GM11168 (cell line): ENCODE measurements around the gene CEP78.
"Not testable (repeated sequence)": the region's sequence is repeated elsewhere in the genome, so short reads cannot be mapped to it uniquely, and the experiment has no call there.

ENCODE experiments used
- in situ Hi-C: fragments of 300-500 bp; cut with MboI; formaldehyde crosslinking; loops from one replicate; pipeline ENCODE4 v1.12.0; 2022; ENCODE audit warnings: low sequenced_read_pairs; ENCODE audit not compliant: unreplicated experiment

The CEP78 gene

DNA sequence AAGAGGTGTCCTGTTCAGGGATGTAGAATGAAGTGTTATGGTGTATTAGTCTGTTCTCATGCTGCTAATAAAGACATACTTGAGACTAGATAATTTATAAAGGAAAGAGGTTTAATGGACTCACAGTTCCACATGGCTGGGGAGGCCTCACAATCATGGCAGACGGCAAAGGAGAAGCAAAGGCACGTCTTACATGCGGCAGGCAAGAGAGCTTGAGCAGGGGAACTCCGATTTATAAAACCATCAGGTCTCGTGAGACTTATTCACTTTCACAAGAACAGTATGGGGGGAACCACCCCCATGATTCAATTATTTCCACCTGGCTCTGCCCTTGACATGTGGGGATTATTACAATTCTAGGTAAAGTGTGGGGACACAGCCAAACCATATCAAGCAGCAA is 3.4 kb upstream of the CEP78 start:
- in situ Hi-C loops: not testable (repeated sequence)

DNA sequence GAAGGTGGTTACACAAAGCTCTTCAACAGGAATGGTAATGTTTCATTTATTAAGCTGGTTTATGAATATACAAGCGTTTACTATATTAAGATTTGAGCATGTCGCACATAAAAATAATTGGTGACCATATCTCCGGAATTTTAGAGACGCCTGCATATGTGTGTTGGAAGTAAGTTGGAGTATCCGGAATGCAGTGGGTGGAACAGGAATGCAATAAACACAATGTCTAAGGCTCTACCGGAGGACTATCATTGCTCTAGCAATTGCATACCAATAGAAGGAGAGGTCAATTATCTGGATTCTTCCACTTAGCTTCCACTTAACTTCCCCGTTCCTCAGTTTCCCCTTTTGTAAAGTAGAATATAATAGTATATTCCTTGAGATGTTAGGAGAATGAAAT is 1.1 kb upstream of the CEP78 start:
- in situ Hi-C loops: no loop called here

DNA sequence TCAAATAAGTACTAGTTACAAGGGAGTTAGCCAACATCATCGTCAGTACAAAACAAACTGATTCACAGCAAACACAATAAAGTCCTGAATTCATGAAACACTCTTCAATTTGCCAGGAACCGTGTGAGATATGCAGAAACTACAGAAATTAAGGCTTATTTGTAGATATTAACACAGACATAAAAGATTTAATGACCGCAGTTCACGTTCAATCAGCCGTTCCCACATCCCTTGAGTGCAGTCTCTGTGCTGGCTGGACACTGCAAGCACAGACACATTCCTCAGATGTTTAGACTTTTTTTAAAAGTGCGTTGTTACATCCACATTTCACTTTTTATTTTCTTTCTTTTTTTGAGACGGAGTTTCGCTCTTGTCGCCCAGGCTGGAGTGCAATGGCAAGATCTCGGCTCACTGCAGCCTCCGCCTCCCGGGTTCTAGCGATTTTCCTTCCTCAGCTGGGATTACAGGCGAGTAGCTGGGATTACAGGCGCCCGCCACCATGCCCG is 566 bp upstream of the CEP78 start:
- in situ Hi-C loops: no loop called here

GRCh38 chr9:78236551-78236910 is 656 bp downstream of the CEP78 start:
- in situ Hi-C loops: no loop called here

GRCh38 chr9:78238046-78239038 is 2.5 kb downstream of the CEP78 start:
- in situ Hi-C loops: no loop called here

GRCh38 chr9:78239506-78239905 is 3.6 kb downstream of the CEP78 start:
- in situ Hi-C loops: no loop called here

DNA sequence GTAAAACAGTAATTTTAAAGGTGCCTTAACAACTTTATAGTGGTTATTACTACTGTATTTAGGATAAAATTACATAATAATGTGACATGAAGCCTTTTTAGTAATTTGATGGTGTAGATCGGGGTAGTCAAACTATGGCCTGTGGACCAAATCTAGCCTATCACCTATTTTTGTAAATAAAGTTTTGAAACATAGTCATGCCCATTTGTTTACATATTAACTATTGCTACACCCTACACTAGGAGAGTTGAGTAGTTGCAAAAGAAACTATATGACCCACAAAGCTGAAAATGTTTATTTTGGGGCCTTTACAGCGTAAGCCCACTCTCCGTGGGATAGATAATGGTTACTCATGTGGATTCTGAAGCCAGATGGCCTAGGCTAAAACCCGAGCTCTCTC is 6.2 kb downstream of the CEP78 start:
- in situ Hi-C loops: no loop called here

GRCh38 chr9:78243130-78243529 is 7.3 kb downstream of the CEP78 start:
- in situ Hi-C loops: no loop called here

GRCh38 chr9:78245401-78245800 is 9.5 kb downstream of the CEP78 start:
- in situ Hi-C loops: no loop called here

GRCh38 chr9:78248635-78249034 is 12.8 kb downstream of the CEP78 start:
- in situ Hi-C loops: no loop called here

DNA sequence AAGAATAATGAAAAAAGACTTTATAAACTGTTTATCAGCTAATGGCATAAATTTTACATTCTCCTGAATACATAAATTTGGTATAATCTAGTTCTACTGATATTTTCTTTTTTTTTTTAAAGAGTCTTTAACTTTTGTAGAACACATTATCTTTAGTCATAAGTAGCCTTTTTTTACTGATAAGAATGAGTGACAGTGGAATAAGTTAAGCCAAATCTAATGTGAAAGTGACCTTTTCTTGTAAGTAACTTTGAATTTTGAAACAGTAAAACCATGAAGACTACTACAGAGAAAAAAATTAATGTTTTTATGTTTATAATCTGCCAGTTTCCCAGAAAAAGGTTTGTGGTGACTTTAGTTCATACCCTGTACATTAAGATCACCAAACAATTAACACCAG is 13.7 kb downstream of the CEP78 start:
- in situ Hi-C loops: no loop called here

DNA sequence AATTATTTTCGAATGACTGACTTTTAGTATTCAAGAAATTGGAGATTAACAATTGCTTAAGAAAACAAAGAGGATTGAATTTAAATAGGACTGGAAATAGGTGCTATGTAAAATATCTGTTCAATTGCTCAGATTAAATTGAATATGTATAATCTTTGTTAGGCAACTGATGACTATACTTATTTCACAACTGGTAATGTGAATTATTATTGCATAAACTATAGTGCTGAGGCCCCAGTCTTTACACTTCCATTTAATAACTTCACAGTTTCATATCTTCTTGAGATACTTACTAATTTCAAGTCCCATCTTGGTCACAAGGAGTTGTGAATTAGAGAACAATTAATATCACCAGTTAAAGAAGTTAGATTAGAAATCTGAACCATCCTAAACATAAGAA is 16.7 kb downstream of the CEP78 start:
- in situ Hi-C loops: no loop called here

DNA sequence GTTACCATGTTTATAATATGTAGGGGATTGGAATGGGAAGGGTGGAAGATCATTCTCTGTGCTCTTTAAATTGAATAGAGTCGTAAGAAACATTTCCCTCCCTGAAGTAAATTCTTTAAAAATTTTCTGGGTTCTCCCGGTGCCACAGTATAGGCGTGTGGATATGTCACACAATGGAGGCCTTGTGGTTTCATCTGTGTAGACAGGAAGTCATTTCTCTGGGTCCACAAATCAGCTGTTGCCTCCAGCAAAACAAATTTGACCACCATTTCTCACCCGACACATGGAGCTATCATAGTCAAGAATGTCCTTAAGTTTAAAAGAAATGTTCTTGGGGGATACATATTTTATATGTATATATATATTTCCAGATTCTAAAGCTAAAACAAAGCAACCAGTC is 17.4 kb downstream of the CEP78 start:
- in situ Hi-C loops: no loop called here

DNA sequence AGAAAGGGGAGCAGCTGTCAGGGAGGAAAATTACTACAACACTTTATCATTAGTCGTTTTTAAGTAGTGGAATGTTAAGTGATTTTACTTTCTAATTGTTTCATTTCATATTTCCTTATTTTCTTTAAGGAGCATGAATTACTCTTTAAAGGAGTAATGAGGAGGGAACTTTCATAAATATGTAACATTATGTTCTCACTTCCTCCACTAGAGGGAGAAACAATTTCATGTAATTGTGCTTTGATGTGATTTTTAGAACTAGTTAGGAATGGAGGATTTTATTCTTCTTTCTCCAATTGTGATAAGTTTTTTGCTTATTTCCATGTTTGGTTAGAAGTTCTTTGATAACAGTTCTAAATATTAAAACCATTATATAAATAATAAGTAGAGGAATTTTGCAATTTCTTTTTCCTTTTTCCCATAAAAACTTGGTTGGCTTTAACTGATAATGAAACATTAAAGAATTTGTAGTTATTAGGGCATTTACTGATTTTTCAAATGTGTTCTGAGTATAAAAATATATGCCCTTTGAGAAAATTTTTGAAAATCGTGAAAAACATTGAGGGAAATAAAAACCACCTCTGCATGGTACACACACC is 25.6 kb downstream of the CEP78 start:
- in situ Hi-C loops: loop anchor here (10.0 kb wide), 1 partner anchor 103 kb away; no protein-coding TSS in a partner anchor

GRCh38 chr9:78262655-78263054 is 26.8 kb downstream of the CEP78 start:
- in situ Hi-C loops: loop anchor here (10.0 kb wide), 1 partner anchor 102 kb away; no protein-coding TSS in a partner anchor

GRCh38 chr9:78267889-78268288 is 32.0 kb downstream of the CEP78 start:
- in situ Hi-C loops: loop anchor here (10.0 kb wide), 1 partner anchor 97 kb away; no protein-coding TSS in a partner anchor

DNA sequence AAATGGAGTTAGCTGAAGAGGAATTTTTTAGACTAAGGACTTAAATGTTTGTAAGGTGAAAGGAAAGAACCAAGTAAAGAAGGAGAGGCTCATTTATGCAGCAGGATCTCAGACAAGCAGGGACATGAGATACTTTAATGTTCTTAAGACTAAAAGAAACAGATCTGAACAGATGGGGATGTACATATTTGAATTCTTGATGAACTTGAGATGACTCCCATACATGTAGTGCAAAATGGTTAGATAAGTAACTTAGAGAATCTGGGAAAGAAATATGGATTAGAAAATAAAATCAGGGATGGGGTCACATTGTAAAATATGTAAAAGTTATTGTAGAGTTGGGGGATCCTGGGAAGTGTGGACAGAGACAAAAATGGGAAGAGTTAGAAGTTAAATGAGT is 33.9 kb downstream of the CEP78 start:
- in situ Hi-C loops: loop anchor here (10.0 kb wide), 1 partner anchor 95 kb away; no protein-coding TSS in a partner anchor

- in situ Hi-C loops: no loop called here
Measured at GRCh38 chr9:78272307-78272706, 36.4 kb downstream of the CEP78 start.

DNA sequence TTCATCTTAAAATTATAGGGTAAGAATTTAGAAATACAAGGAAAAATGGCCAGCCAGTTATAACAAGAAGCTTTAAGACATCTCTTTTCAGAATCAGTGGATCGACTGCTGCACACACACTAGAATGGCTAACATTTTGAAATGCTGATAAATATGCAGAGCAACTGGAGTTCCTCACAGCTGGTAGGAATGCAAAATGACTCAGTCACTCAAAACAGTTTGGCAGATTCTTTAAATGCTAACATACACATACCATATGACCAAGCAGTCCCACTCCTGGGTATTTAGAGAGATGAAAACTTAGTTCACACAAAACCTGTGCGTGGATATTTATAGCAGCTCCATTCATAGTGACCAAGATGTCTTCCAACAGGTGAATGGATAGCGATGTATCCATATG is 37.9 kb downstream of the CEP78 start:
- in situ Hi-C loops: no loop called here

DNA sequence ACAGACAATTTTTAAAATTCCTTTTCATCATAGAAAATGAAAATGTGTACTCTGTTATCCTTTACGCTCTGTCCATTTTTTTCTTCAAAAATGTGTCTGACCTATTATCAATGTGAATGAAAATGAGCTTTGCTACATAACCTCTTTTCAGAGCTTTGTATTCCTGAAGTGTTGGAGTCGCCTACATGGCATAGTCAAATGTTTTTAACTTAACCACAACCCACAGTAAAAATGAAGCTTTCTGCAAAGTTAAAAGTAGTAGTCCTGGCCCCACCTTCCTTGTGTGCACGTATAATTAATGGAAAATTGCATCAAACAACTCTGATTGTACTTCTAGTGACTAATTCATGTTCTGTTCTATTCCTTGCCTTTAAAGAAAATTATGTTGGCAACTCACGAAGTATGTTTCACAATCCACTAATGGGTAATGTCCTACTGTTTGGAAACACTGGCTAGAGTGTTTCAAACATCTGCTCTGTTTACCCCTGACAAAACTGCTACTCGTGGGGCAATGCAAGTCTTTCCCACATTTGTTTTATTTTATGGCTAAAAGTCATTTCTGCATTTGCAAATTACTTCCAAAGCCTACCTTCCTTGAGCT is 42.4 kb downstream of the CEP78 start:
- in situ Hi-C loops: no loop called here

GRCh38 chr9:78278801-78279200 is 42.9 kb downstream of the CEP78 start:
- in situ Hi-C loops: no loop called here
